ENCODE results near the gene TCP11.
A peak's percentile ranks its signal among the peaks of the same experiment; 100 is the strongest.

TCP11 gene

DNA sequence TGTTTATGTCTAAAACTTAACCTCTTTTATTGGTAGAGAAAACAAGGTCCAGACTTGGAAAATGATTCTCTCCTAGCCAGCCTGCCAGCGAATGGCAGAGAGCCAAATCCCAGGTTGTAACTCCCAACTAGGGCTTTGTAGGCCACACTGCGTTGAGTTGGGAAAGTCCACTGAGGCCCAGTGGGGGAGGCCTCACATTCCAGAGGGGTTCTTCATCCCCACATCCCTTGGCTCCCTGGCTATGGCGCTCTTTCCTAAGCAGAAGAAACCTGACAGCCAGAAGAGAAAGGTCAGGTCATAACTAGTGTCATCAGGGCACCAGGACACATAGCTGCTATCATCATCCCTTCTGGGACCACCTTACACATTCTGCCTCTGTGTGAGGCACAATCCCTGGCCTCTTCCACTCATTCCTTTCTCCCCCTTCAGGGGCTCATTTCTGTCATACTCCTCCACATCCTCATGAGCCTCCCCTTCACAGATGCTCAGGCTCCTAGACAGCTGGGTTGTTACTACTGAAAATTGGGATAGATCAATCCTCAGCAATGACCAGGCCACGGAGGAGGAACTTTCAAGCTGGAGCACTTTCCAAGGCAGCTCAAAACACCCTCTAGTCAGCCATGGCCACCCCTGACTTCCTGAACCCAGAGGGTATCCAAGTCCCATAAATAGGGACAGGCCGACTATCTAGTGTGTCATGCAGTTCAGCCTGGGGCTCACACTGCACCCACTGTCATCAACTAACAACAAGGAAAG is 48.6 kb downstream of the TCP11 start:
- DNase-seq (ENCODE audit: low read depth, low spot score), result no peak

DNA sequence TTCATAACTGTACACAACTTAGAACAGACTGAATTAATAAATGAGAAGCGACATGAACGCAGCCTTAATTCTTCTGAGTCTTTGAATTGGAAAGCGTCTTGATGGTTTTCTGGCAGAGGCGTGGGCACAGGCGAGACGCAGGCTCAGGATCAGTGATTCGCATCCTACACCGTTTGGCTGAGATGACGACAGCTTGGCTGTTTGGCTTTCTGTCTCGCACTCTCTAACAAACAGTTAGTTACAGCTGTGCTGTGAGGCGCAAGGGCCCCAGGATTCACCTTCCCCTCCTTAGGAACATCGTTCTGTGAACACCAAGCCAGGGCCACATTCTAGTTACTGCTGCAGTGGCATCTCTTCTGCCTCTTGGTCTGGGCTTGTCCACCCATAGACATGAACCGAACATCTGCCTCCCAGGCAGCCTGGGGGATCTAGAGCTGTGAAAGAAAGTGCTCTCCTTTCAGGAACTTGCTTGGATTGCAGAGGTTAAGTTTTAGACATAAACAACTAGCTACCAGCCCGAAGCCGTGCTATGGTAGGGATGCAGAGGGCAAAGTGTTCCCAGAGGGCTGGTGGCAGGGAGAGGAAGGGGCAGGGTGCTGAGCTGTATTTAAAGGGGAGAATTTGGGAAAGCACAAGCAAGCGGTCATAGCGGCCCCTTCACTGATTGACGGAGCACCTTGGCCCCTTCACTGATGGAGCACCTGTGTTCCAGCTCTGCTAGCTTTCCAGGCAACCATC is 49.6 kb downstream of the TCP11 start:
- DNase-seq (ENCODE audit: low read depth, low spot score), result no peak

DNA sequence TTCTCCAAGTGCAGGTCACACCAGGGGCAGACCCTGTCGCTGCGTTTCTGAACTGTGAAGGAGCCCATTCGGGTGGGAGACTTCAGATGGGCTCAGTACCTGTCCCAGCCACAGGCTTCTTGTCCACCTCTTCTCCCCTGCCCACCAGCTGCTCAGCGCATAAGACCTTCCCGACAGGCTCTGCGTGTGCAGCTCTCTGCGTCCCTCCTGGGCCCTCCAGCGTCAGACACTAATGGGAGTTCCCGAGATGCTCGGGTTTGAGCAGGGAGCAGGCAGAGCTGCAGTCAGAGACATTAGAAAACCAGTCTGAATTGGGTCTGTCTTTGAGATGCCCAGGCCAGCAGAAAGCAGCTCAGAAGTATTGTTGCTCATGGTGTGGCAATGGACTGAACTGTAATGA is 50.4 kb downstream of the TCP11 start:
- DNase-seq (ENCODE audit: low read depth, low spot score), result no peak

DNA sequence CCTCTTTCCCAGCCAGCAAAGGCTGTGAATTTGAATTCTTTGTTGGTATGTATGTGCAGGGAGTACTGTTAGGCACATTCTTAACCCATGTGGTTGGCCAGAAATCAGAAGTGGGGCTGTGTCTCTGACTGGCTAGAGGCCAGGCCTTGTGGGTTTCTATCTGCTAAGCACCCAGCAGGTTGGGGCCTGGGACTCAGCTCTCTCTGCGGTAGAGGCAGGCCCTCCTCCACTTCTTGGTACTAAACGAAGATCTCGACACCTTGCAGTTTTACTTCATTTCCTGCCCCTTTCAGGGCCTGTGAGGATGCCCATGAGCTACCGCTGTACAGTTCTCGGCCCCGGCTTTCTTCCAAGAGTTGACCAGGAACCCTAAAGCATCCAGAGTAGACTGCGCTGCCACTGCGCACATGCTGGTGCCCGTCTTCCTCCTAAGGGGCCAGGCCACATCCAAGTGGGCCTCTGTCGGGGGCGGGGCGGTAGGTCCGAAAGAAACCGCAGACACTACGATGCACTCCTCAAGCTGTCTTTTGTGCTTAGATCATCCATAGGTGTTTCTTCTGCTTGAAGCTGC is 51.1 kb downstream of the TCP11 start:
- DNase-seq (ENCODE audit: low read depth, low spot score), result peak; percentile 65

DNA sequence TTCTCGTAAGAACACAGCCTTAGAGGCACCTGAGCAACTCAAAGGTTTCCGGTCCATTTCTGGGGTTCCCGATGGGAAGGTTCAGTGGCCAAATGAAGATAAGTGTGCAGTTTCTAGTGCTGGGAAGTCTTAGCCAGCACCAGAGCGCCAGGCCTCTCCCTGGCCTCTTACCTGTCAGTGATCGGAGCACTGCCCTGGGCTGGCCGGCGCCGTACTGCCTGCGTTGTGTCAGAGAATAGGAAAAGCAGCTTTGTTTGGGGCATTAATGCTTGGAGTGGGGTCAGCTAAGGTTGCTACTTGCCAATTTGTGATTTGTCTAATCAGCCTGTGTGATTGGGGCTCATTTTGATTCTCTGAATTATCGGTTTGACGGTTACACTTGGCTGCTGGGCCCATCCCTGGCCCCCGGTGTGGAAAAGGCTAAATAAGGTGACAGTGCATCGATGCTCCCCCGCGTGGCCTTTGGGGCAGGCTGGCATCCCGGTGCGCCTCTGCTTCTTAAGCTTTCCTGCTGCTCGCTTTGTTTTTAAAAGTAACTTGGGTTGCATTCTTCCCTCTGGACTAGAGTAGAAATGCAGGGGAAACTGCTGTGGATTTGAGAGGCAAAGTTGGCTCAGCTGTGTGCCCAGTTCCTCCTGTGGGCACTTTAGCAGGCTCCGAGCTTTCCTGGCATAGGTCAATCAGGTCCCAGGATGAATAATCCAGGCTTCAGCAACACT is 51.8 kb downstream of the TCP11 start:
- DNase-seq (ENCODE audit: low read depth, low spot score), result no peak

DNA sequence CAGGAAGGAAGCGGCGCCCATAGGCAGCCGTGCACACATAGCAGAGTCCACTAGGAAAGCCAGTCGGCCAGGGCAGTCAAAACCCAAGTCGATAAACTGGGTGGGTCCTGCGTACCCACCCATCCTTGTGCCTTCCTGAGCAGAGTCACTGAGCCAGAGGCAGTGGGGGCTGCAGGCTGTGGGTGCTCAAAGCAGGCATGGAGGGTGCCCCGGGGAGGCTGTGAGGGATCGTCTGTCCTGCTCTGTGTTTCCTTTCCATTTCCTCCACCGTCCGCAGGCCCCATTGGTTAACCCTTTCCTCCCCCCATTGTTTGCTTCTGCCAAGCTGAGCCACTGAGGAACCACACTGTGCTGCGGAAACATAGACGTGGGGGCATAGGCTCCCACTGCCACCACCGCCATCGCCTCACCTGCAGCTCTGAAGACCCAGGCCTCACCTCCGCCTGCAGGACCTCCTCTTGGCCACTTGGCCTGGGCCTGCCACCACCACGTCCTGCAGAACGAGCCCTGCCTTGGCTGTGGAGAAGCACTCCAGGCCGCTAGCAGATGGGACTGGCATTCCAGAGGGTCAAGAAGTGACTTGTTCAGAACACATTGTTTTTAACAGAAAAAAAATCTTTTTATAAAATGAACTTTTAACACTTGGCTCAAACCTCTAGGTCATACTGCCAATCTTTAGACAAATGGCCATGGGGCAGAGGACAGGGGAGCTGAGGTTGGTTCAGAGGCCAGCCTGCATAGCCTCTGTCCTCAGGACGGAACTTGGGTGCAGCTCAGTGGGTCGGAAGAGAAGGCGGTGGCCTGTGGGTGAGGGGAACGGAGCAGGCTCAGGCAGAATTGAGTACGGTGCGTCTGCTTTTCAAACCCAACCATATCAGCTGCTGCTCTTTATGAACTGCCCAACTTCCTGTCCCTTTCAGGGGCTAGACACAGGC is 52.6 kb downstream of the TCP11 start:
- DNase-seq (ENCODE audit: low read depth, low spot score), result no peak

DNA sequence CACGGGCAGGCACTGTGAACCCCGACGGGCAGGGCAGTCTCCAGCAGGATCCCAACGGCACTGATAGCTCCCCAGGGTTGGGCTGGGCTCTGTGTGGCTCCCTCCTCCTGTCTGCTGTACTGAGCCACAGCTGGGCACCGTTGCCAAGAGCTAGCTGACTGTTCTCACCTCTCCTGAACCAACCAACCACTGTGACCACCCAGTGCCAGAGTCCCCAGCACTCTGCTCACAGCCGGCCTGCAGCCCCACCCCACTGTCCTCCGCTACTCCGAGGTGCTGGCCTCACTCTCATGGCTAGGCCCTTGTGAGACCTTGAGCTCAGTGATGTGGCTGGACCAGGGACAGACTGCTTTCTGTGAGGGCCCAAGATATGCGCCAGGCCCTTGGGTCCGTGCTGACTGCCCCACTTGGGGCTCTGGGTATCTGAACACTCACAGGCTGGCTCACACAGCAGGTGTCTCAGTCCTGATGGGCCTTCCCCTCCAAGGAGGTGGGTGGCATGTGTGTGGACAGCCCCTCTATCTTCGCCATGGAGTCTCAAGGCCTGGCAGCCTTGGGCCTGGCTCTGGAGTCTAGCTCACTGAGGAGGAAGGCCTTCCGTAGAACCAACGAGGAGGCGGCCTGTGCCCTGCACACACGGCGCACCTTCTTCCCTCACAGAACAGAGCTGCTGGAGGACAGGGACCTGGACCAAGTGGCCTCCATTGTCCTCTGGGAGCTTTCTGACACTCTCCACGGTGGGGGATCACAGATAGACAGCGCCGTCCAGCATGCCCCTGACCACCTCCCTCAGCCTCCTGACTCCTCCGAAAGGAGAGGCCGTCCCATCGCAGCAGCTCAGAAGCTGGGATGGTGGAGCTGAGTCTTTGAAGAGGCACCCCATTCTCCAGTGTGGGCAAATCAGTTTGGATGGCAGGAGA is 53.5 kb downstream of the TCP11 start:
- DNase-seq (ENCODE audit: low read depth, low spot score), result no peak

DNA sequence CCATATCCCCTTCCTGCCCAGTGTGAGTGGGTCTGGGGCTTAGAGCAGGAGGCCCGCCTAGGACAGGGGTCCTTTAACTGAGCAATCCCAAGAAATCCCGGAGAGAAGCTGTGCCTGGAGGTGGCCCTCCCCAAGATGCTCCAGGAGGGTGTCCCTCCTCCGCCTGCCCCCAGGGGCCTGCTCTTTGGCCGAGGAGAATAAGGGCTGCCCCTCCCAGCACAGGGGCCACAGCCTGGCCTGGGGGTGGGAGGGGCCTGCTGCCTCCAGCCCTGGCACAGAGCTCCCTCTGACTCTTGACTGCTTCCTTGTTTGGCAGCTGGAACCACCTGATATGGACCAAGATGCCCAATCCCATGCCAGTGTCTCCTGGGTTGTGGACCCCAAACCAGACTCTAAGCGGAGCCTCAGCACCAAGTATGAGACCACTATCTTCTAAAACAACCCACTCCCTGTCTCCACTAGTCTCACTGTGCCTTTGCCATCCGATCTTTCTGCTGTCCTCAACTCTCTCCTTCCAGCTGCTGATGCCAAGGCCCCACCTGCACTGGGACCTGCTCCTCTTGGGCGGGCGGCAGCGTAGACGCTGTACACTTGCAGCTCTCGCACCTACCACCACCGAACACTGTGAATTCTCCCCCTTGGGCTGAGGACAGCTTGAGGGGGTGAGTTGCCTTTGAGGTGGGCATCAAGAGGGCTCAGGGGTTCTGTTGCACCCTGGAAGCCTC is 54.3 kb downstream of the TCP11 start:
- DNase-seq (ENCODE audit: low read depth, low spot score), result no peak

DNA sequence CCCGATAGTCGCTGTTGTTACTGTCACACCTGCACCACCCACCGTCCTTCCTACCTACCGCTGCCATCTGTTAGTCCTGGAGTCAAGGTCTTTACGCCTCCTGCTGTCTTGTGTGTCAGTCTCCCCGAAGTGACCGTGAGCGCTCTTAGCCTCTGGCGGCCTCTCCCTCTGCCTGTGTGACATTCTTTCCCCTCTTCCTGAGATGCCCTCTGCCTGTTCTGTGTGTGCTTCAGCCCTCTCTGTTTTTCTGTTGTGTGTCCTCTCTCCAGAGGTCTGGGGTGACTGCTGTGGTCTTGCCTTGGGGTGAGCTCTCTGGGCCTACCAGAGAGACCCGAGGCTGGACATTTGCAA is 54.9 kb downstream of the TCP11 start:
- no peak for DNase-seq (ENCODE audit: low read depth, low spot score)

DNA sequence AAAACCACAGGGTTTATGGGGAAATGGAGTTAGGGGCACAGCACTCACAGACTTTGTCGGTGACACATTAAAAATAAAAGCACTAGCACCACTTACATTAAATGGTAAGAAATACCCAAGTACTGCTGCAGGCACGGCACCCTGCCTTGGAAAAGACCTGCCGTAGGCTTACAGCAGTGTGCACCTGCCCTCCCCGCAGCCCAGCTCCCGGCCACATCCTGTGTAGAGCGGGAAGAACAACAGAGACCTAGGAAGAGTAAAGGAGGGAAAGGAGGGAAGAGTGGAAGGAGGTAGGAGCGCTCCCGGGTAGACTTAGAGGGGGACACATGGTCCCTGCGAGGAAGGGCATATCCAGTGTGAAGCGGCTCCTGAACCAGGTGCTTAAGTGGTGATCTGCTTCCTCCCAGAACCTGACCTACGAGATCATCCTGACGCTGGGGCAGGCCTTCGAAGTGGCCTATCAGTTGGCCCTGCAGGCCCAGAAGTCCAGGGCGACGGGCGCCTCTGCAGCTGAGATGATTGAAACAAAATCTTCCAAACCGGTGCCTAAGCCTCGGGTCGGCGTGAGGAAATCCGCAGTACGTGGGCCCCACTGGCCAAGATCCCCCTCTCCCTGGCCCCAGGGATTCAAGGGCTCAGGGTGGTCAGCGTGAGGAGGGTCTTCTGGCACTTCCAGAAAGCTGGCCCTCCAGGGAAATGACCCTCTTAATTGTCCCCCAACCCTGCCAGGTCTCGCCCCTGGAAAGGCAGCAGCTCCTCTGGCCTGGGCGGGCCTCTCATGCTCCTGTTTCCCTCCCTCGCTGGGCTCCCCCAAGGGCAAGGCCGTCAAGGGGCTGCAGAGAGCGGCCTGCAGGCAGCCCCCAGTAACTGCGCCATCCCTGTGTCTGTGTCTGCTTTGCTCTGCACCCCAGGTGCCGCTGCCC is 55.5 kb downstream of the TCP11 start:
- no peak for DNase-seq (ENCODE audit: low read depth, low spot score)

DNA sequence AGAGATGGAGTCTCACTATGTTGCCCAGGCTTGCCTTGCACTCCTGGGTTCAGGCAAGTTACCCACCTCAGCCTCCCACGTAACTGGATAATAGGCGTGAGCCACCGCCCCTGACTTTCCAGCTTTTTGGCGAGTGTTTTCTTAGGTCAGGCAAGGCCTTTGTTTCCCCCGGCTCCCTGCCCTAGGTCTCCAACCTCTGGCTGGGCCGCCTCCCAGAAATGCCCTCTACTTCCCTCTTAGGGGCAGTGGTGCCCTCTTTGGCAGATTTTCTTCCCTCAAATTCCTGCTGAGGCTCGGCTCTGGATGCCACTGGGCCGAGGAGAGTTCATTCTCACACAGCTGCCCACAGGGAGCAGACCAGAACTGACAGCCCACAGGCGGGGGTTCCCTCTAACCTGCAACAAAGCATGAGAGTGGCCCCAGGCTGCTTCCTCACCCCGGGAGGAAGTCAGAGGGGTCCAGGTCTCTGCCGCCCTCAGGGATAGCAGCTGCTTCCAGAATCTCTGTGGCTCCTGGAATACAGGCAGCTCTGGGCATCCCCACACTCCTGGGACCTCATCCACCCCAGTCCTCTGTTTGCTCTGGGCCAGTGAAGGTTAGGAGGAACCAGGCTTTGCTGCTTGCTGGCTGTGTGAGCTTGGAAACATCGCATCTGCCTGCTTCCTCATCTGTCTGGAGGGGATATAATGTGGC is 56.5 kb downstream of the TCP11 start:
- no peak for DNase-seq (ENCODE audit: low read depth, low spot score)

DNA sequence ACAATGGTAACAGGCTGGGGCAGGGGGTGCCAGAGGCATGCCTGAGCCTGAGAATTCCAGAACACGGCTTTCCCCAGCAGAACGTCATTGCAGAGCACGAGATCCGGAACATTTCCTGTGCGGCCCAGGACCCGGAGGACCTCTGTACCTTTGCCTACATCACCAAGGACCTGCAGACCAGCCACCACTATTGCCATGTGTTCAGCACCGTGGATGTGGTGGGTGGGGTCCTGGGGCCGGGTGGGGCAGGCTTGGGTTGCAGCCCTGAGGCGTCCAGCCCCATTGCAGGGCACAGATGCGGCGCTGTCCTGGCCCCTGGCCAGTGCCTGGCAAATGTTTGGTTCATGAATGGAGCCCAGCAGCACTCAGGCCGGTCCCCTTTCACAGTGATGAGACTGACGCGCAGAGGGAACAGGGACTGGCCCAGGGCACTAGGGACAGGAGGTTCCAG is 57.1 kb downstream of the TCP11 start:
- no peak for DNase-seq (ENCODE audit: low read depth, low spot score)

DNA sequence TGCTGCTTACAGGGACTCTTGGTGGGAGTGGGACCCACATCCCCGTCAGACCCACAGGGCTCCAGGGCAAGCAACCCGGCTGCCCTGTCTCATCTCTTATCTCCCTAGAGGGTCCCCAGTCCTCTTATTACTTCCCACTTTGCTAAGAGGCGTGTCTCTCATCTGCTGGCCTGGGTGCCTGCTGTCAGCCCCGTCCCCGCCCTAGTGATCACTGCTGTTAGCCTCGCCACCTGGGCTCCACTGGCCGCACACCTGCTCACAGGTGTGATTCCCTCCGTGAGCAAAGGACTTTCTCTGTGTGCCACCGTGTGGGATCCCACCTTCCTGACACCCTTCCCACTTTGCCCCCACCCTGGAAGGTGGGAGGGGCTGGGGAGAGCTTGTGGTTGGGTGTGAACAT is 57.6 kb downstream of the TCP11 start:
- no peak for DNase-seq (ENCODE audit: low read depth, low spot score)

DNA sequence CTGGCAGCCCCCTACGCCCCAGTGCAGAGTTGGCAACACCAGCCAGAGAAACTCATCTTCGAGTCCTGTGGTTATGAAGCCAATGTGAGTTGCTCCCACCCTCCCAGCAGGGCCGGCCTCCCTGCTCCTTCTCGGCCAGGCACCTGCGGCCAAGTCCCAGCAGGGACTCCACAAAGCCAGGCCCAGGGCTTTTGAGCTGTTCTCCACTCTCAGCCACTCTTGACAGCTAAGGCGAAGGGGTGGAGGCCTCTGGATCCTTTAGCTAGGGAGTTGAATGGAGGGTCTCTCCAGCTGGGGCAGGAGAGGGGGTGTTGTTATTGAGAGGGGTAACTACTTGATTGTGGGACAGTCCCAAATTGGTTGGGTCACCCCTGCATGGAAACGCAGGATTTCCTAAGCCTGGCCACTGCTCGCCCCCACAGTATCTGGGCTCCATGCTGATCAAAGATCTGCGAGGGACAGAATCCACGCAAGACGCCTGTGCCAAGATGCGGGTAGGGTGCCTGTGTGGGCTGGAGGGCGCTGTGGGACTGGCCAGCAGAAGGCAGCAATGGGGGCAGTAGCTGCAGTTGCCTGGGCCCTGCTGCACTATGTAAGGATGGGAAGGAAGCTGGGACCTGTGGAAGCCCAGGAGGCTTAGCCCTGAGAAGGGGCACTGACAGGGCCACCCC is 58.3 kb downstream of the TCP11 start:
- peak; percentile 44 for DNase-seq (ENCODE audit: low read depth, low spot score)

DNA sequence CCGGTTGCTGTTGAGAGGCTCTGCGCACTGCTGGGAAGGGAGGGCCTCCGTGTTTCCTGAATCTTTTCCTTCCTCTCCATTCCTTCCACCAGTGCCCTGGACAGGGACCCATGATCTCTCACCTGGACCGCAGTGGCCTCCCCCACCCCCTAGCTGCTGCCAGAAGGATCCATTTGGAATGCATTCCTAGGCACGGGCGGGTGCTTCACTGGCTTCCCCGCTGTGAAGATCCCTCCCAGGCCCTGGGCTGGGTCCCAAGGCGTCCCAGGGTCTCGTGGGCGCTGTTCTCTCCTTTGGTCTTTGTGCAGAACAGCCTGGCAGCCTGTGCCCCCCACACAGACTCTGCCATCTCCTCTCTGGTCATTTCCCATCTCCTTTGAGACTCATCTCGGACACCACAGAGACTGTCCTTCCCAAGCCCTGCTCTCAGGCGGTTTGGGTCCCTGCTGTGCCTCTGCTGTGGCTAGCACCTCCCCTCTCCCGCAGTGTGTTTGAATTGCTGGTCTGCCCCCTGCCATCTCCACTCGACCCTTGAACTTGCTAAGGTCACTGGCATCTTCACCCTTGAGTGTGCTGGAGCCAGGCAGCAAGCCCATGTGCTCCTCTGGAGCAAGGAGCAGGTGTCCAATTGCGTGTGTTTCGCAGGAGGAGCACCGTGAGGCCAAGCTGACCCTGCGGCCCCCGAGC is 59.0 kb downstream of the TCP11 start:
- DNase-seq (ENCODE audit: low read depth, low spot score), result peak; percentile 39

DNA sequence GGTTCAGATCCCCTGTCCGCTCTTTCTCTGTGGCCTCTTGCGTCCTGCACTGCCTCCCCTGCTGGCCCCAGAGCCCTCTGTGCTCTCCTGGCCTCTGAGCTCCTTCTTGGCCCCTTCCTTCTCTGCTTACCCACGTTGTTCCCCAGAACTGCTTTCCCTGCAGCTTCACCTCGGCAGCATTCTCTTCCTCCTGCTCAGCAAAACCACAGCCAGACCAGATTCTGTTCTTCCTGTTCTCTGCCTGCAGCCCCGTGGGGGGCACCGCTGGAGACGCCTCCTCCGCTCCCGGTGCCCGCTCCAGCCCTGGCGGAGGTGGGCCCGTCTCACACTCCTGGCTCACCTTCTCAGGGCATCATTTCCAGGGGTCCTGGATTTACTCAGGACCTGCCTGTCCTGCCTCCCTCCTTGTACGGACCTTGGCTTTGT is 59.7 kb downstream of the TCP11 start:
- peak; percentile 23 for DNase-seq (ENCODE audit: low read depth, low spot score)

Data from smooth muscle cell of the brain vasculature (primary cell).